ENCODE measurements around the gene VPS33A.
"Not testable (repeated sequence)": the region's sequence is repeated elsewhere in the genome, so short reads cannot be mapped to it uniquely, and the experiment has no call there.

VPS33A gene

DNA sequence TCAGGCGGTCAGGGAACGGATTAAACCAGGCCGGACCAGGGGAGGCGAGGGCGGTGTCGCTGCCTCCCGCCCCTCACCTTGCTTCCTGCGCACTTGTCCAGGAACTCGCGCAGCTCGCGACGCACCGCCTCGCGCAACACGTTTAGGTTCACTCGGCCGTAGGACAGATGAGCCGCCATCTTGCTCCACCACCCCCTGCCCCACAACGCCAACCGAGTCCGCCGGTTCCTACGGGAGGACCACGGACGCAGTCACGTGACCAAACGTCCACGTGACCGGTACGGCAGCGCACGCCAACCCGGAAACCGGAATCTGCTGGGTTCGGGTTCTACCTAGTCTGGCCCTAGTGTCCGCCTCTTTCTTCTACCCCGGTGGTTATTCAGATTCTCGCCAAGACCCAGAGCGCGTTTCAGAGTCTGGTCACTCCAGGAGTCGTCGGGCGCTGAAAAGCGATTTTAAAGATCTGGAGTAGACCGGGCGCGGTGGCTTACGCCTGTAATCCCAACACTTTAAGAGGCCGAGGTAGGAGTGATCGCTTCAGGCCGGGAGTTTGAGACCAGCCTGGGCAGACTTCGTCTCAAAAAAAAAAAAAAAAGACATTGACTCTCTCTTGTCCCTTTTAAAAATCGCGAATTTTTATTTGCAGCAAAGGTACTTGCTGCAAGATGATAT is at the start of gene VPS33A:
Gene VPS33A, minus strand, starts transcription at position 265 of the 672 bp plus-strand sequence. Its CDS starts 86 bp downstream, at position 179.
- peak; percentile 94 for DNase-seq (ENCODE audit: low spot score)

GRCh38 chr12:122312926-122313325 is 46.6 kb upstream of the VPS33A start:
- no peak for DNase-seq (ENCODE audit: low spot score)

DNA sequence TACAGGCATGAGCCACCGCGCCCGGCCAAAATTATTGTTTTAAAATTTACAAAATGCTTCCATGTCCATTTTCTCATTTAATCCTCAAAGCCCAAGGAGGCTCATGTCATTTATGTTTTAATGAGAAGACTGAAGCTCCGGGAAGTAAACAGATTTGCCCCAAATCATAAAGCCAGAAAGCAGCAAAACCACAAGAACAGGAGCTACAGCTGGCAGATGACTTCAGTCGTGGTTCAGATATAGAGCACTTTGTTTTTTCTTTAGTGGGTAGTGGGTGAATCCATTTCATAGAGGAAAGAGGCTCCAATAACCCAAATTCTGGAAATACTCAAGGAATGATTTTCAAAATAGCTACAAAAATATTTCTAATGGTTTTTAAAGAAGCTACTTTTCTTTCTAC is 45.4 kb upstream of the VPS33A start:
- no peak for DNase-seq (ENCODE audit: low spot score)

GRCh38 chr12:122310626-122311333 is 44.5 kb upstream of the VPS33A start:
- DNase-seq (ENCODE audit: low spot score): no peak

DNA sequence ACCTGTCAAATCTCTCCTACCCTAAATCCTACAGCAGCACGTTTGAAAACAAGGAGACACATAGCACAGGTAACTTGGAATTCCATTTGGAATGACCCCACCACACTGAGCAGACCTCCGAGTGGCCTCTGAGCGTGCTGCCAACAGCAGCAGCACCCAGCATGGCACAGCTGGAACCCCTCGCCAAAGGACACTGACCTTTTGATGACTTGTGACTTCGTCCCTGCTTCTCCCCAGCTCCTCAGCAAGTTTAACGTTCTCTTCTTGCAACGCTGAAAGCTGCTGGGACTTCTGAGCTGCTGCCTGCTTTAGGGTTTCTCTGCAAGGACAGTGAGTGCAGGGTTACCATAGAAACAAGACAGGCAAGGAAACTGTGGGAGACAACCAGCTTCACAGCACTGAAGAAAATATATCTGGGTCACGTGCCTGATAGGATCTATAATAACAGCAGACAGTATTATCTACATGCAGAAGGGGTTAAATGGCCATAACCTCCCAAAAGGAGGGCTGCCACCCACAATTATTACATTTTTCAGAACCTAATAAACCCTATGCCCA is 43.3 kb upstream of the VPS33A start:
- DNase-seq (ENCODE audit: low spot score): no peak

- DNase-seq (ENCODE audit: low spot score): no peak
Observed at GRCh38 chr12:122308811-122309210, 42.5 kb upstream of the VPS33A start.

- DNase-seq (ENCODE audit: low spot score): no peak
Observed at GRCh38 chr12:122306407-122306806, 40.1 kb upstream of the VPS33A start.

DNA sequence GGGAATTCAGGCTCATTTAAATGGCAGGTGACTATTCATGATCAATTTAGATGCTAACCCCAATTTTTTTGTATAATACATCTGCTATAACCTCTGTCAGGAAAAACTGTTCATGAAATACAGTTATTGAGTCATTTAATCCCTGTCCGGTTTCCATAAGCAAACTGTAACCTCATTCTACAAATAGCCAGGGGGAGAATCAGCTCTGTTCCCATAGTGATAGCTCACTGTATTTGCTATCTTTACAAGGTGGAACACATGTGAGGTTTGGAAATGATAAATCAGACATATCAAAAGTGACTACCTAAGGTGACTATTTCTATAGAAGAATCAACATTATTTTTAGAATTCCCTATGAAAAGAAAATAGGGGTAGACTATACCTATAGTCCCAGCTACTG is 38.6 kb upstream of the VPS33A start:
- no peak for DNase-seq (ENCODE audit: low spot score)

DNA sequence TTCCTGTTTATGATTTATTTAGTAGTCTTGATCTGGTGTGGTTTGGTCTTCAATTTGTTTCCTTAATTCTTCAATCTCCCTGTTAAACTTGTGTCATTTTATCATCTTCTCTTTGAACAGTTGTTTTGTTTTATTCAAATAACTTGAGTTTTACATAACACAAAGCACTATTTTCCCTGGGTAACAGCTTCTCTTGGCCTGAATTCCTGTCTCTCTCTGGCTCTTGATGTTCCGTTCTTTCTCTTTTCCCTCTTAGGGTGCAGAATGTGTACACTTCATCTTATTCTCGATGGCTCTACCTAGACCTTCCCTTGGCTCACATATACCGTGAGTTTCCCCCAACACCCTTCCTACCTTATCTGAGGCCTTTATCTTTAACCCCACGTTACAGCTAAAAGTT is 36.8 kb upstream of the VPS33A start:
- no peak for DNase-seq (ENCODE audit: low spot score)

- no peak for DNase-seq (ENCODE audit: low spot score)
Observed at GRCh38 chr12:122298071-122298748, 31.9 kb upstream of the VPS33A start.

DNA sequence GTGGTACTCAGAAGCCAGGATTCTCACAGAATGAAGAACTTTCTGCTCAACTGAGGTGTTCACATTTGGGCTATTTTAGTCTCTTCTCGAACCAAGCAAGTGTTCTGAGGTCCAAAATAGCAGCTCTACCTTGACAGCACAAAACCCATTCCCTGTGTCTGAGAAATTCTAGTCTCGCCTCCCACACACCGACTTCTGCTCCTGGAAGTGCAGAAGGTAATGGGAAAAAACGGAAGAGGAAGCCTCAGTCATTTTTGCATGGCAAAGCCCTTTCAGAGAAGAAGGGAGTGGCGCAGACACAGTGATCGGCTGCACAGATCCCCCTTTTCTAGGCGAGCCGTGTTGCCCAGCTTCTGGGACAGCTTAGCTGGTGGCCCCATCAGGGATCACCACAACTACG is 31.2 kb upstream of the VPS33A start:
- no peak for DNase-seq (ENCODE audit: low spot score)

- no peak for DNase-seq (ENCODE audit: low spot score)
Observed at GRCh38 chr12:122295877-122296276, 29.6 kb upstream of the VPS33A start.

DNA sequence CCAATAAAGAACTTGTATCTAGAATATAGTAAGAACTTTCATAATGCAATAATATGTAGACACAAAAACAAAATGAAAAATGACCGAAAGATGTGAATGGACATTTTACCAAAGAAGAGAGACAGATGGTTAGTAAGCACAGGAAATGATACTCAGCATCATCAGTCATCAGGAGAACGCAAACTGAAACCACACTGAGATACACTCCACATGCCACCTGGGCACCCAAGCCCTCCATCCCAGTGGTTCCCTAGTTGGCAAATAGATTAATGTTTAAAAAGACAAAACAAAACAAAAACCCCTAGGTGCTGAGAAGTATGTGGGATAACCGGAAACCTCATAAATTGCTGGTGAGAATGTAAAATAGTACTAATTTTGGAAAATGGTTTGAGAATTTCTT is 26.8 kb upstream of the VPS33A start:
- no peak for DNase-seq (ENCODE audit: low spot score)

DNA sequence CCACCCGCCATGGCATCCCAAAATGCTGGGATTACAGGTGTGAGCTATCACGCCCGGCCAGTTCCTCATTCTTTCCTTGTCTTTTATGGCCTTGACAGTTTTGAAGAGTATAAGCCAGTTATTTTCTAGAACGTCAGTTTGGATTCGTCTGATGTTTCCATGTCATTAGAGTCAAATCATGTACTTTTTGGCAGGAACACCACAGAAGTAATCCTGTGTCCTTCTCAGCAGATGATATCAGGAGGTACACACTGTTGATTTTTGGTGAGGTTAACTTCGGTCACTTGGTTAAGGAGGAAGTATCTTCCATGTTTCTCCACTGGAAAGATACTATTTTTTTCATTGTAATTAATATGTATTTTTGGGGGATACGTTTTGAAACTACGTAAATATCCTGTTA is 25.1 kb upstream of the VPS33A start:
- no peak for DNase-seq (ENCODE audit: low spot score)

- DNase-seq (ENCODE audit: low spot score): no peak
Observed at GRCh38 chr12:122283680-122284079, 17.4 kb upstream of the VPS33A start.

DNA sequence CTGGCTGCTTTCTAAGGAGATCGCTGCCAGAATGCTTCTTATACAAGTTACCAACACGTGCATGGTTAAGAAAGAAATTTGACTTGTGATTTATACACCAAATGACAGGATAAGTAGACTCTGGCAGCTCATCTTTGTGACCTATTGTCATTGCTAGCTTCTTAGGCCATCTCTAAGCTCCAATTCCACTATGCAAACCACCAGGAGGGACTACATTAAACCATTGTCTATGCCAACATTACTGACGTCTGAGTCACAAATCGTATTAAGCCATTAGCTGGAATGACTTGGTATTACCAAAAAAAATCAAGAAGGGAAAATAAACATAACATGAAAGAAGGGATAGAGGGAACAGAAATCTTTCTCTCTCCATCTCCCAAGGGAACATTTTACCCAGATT is 15.8 kb upstream of the VPS33A start:
- DNase-seq (ENCODE audit: low spot score): peak; percentile 80

- DNase-seq (ENCODE audit: low spot score): no peak
Observed at GRCh38 chr12:122276242-122276641, 9.9 kb upstream of the VPS33A start.

DNA sequence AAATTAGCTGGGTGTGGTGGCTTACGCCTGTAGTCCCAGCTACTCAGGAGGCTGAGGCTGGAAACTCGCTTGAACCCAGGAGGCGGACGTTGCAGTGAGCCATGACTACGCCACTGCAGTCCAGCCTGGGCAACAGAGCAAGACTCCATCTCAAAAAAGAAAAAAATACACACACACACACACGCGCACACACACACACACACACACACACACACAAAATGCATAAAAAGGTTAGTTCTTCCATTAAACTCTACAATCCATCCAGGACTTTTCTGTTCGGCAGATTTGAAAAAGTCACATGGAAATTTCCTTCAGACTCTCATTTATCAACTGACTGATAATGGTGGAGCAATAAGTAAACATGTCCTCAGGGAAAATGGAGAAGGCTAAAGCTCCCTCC is 9.2 kb upstream of the VPS33A start:
- no peak for DNase-seq (ENCODE audit: low spot score)

GRCh38 chr12:122265886-122266229 is 436 bp downstream of the VPS33A start:
- DNase-seq (ENCODE audit: low spot score): peak; percentile 7

DNA sequence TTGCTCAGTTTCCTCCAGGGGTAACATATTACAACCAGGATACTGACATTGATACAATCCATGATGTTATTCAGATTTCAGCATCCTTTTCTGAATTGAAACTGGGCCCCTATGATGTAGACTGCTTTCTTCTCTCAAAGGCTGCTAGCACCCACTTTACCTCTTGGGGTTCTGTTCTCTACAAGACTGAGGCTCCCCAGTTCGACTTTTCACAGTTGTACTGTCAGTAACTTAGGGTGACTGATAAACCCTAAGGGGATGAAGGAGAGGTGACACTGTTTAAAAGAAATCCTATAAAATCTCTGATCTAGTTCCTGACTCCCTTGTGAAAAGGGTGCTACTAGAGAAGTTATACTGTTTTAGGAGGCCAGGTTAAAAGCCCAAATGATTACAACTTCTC is 818 bp downstream of the VPS33A start:
- no peak for DNase-seq (ENCODE audit: low spot score)

- not testable (repeated sequence) for DNase-seq (ENCODE audit: low spot score)
Observed at GRCh38 chr12:122260735-122261134, 5.6 kb downstream of the VPS33A start.

DNA sequence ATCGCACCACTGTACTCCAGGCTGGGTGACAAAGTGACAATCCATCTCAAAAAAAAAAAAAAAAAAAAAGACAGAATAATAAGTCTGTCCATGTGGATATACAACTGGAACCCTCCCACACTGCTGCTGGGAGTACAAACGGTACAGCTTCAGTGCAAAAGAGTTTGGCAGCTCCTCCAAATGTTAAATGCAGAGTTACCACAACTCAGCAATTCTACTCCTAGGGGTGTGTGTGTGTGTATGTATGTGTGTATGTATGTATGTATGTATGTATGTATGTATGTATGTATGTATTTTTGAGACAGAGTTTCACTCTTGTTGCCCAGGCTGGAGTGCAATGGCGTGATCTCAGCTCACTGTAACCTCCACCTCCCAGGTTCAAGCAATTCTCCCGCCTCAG is 7.4 kb downstream of the VPS33A start:
- not testable (repeated sequence) for DNase-seq (ENCODE audit: low spot score)

DNA sequence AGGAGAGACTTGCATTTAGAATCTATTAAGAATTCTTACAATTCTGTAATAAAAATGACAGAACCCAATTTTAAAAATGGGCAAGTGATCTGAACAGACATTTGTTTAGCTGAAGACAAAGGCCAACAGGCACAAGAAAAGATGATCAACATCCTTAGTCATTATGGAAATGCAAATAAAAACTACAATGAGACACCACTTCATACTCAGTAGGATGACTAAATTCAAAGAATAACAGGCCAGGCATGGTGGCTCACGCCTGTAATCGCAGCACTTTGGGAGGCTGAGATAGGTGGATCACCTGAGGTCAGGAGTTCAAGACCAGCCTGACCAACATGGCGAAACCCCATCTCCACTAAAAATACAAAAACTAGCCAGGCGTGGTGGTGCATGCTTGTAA is 7.8 kb downstream of the VPS33A start:
- not testable (repeated sequence) for DNase-seq (ENCODE audit: low spot score)
